Common myeloid progenitor, CD34-positive (primary cell): ENCODE data around the gene TENT4A.

ENCODE experiments used
- CTCF ChIA-PET: fragments of 350-600 bp; sonication (Branson Sonifier 250); formaldehyde crosslinking; loops from one replicate; lab custom pipeline; 2021; ENCODE audit warnings: antibody characterized with exemption; lab: Charles Lee
- POLR2A ChIA-PET: fragments of 350-600 bp; sonication (Branson Sonifier 250); formaldehyde crosslinking; loops from one replicate; lab custom pipeline; 2021; ENCODE audit warnings: antibody characterized with exemption; lab: Charles Lee
- DNase-seq, 3 donors: peaks; one replicate each; pipeline versions ENCODE4 v3.0.0 to v3.0.0-alpha.2; 2013
- H3K27ac ChIP-seq, 2 experiments: 1 replicate in 1 of 2; 2 replicates in 1 of 2; pipeline ENCODE4 v1.7.0; 2013; ENCODE audit warnings: inconsistent platforms in 2 of 2, low read length in 2 of 2, mild to moderate bottlenecking in 2 of 2, low read depth in 1 of 2, moderate library complexity in 1 of 2; ENCODE audit not compliant: severe bottlenecking in 2 of 2, insufficient read depth in 1 of 2, poor library complexity in 1 of 2
- H3K27me3 ChIP-seq, 5 experiments: replicated peaks in 2 of 5; 1 replicate in 3 of 5; 2 replicates in 2 of 5; pipeline versions ENCODE4 v1.6.1 to v1.7.0; 2013; ENCODE audit warnings: low read length in 4 of 5, mild to moderate bottlenecking in 2 of 5, moderate library complexity in 2 of 5, inconsistent platforms in 1 of 5; ENCODE audit not compliant: insufficient read depth in 5 of 5, control insufficient read depth in 4 of 5
- H3K36me3 ChIP-seq, 4 experiments: 1 replicate in 2 of 4; 2 replicates in 2 of 4; pipeline versions ENCODE4 v1.6.1 to v1.7.0; 2013; ENCODE audit warnings: low read length in 3 of 4, control low read depth in 1 of 4, mild to moderate bottlenecking in 1 of 4; ENCODE audit not compliant: control insufficient read depth in 4 of 4, insufficient read depth in 4 of 4
- H3K4me1 ChIP-seq, 4 experiments: 1 replicate in 3 of 4; 2 replicates in 1 of 4; pipeline versions ENCODE4 v1.6.1 to v1.7.1; 2013; ENCODE audit warnings: low read length in 3 of 4, mild to moderate bottlenecking in 3 of 4, control low read depth in 1 of 4, inconsistent platforms in 1 of 4, moderate library complexity in 1 of 4; ENCODE audit not compliant: control insufficient read depth in 4 of 4, insufficient read depth in 4 of 4; ENCODE audit errors: control extremely low read depth in 1 of 4
- H3K4me3 ChIP-seq, 7 experiments: 1 replicate in 4 of 7; 2 replicates in 3 of 7; pipeline versions ENCODE4 v1.5.1 to v1.7.0; 2013; ENCODE audit warnings: mild to moderate bottlenecking in 7 of 7, low read length in 6 of 7, moderate library complexity in 6 of 7, inconsistent platforms in 2 of 7, low read depth in 2 of 7, control low read depth in 1 of 7; ENCODE audit not compliant: insufficient read depth in 4 of 7, control insufficient read depth in 1 of 7; ENCODE audit errors: extremely low read depth in 1 of 7
- H3K9me3 ChIP-seq, 5 experiments: 1 replicate in 4 of 5; 2 replicates in 1 of 5; pipeline versions ENCODE4 v1.6.1 to v1.7.1; 2013; ENCODE audit warnings: low read length in 4 of 5, mild to moderate bottlenecking in 2 of 5, inconsistent platforms in 1 of 5, low read depth in 1 of 5, moderate library complexity in 1 of 5; ENCODE audit not compliant: control insufficient read depth in 4 of 5, insufficient read depth in 2 of 5; ENCODE audit errors: control extremely low read depth in 1 of 5
- WGBS: methylation state at CpG from one replicate; pipeline ENCODE4 v1.1.5; 2013; ENCODE audit not compliant: insufficient coverage; 5-methylcytosine and 5-hydroxymethylcytosine counted together

Gene TENT4A

GRCh38 chr5:6746244-6746643 is 33.0 kb downstream of the TENT4A start:
- 97% methylated on average over 8 of the region's 9 CpGs for WGBS
- CTCF ChIA-PET, result interaction anchor here (1.1 to 5.0 kb wide), 11 partner anchors 9 to 1255 kb away, joined by 3 to 52 read pairs (median 5); no protein-coding TSS in a partner anchor
- no peaks in the 10 kb centered on the region for H3K9me3 ChIP-seq
- no peak for DNase-seq
- H3K4me1 ChIP-seq, result no peaks in the 10 kb centered on the region
- peaks cover 7 to 81% (median 45%) of the 10 kb centered on the region in 4 experiments for H3K36me3 ChIP-seq
- no peak overlapping the region for H3K27ac ChIP-seq
- no peak overlapping the region for H3K4me3 ChIP-seq
- POLR2A ChIA-PET, result no interaction called here
- no peaks in the 10 kb centered on the region for H3K27me3 ChIP-seq

DNA sequence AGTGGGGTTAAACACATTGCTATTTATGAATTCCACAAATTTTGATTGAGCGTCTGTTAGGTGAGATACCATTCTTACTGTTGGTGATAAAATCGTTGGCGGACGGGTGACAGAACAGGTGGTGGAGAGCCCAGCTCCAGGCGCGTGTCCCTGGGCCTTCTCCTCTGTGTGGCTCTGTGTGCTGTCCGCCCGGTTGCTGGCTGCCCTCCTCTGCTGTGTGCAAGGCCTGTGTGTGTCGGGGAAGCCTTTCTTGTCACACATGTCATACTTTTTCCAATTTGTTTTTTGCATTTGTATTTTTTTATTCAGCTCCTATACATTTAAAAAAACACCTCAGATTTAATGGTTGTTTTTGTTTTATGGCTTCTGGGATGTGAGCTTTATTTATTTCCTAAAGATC is 33.9 kb downstream of the TENT4A start:
- H3K27me3 ChIP-seq, result no peaks in the 10 kb centered on the region
- no peak overlapping the region for H3K4me3 ChIP-seq
- ChIA-PET POLR2A (no interaction called here), CTCF (interaction anchor here (0.9 to 1.4 kb wide), 4 partner anchors 19 to 116 kb away, joined by 3 to 4 read pairs (median 4); no protein-coding TSS in a partner anchor)
- 98% methylated on average over 8 of the region's 9 CpGs for WGBS
- no peak overlapping the region for H3K27ac ChIP-seq
- peaks cover 15 to 83% (median 47%) of the 10 kb centered on the region in 4 experiments for H3K36me3 ChIP-seq
- no peaks in the 10 kb centered on the region for H3K4me1 ChIP-seq
- no peak for DNase-seq
- no peaks in the 10 kb centered on the region for H3K9me3 ChIP-seq

- H3K36me3 ChIP-seq, result peaks cover 19 to 83% (median 50%) of the 10 kb centered on the region in 4 experiments
Observed at GRCh38 chr5:6748142-6748541, 34.9 kb downstream of the TENT4A start.

DNA sequence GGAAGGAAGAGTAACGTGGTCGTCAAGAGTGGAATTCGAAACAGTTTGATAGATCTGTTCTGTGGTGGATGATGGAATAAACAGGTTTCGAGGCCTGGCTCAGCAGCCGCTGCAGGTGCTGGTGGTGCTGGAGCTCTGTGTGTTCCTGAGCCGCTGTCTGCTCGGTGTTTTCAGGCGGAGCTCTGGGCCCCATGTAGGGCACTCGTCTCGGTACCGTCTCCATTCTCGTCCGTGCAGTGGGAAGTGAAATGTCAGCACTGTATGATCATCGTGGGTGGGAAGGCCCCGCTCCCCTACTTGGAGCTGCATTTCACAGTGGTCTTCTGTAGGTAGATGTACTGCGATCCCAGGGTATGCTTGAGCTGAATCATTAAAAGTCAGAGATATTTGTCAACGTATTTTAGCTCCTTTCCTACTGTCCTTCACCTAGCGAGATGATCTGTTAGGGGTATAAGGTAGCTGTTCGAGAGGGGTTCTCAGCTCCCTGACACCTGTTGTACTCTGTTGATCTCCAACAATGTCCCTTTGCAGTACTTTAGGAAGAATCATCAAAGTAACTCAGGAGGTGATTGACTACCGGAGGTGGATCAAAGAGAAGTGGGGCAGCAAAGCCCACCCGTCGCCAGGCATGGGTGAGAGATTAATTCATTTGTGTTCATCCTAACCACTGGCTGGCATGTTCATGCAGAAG is 35.9 kb downstream of the TENT4A start:
- H3K9me3 ChIP-seq, result no peaks in the 10 kb centered on the region
- 99% methylated on average over 19 of the region's 22 CpGs for WGBS
- H3K4me3 ChIP-seq, result no peak overlapping the region
- ChIA-PET POLR2A (no interaction called here), CTCF (interaction anchor here (0.9 to 1.8 kb wide), 4 partner anchors 15 to 1004 kb away, joined by 3 to 7 read pairs (median 4); partner anchors contain the start of genes NSUN2 and SRD5A1)
- H3K27ac ChIP-seq, result no peak overlapping the region
- no peaks in the 10 kb centered on the region for H3K27me3 ChIP-seq
- peaks cover 18 to 85% (median 55%) of the 10 kb centered on the region in 4 experiments for H3K36me3 ChIP-seq
- H3K4me1 ChIP-seq, result no peaks in the 10 kb centered on the region
- no peak for DNase-seq

More at GRCh38 chr5:6748142-6748541, 34.9 kb downstream of the TENT4A start:
- no peaks in the 10 kb centered on the region for H3K9me3 ChIP-seq
- WGBS, result 98% methylated on average over 8 of the region's 11 CpGs
- H3K4me1 ChIP-seq, result no peaks in the 10 kb centered on the region
- H3K4me3 ChIP-seq, result no peak overlapping the region
- ChIA-PET CTCF (no interaction called here), POLR2A (no interaction called here)
- no peak overlapping the region for H3K27ac ChIP-seq
- H3K27me3 ChIP-seq, result no peaks in the 10 kb centered on the region
- DNase-seq, result no peak

DNA sequence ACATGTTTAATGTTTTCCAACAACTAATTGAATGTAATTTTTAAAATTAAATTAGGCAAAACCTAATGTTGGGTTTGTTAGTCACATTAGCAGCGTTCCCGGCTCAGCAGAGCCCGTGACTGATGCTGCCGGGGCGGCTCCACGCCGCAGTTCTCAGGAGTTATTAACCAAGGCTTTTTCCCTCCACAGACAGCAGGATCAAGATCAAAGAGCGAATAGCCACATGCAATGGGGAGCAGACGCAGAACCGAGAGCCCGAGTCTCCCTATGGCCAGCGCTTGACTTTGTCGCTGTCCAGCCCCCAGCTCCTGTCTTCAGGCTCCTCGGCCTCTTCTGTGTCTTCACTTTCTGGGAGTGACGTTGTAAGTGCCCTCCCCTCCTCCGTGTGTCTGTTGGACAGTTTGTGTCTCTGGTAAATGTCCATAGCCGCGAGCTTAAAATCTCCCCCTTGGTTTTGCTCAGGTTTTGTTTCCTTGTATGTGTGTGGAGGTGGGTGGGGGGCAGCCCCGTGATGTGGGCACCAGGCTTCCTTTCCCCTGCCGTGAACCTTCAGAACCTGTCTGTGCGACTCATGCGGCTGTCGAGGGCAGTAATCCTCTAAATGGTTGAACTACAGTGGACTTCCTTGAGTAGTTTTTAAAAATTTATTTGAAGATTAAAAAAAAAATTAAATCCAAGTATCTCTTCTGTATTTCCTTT is 37.1 kb downstream of the TENT4A start:
- CTCF ChIA-PET, result interaction anchor here (1.0 to 1.8 kb wide), 5 partner anchors 11 to 1003 kb away, joined by 3 to 7 read pairs (median 5); partner anchors contain the start of genes NSUN2 and SRD5A1
- no peak overlapping the region for H3K4me3 ChIP-seq
- WGBS, result 97% methylated on average over 16 of the region's 23 CpGs
- peaks cover 18 to 92% (median 65%) of the 10 kb centered on the region in 4 experiments for H3K36me3 ChIP-seq
- H3K27ac ChIP-seq, result no peak overlapping the region
- no peaks in the 10 kb centered on the region for H3K9me3 ChIP-seq
- H3K4me1 ChIP-seq, result no peaks in the 10 kb centered on the region
- POLR2A ChIA-PET, result no interaction called here
- H3K27me3 ChIP-seq, result no peaks in the 10 kb centered on the region
- no peak for DNase-seq

GRCh38 chr5:6750951-6751685 is 37.9 kb downstream of the TENT4A start:
- peaks cover 18 to 91% (median 72%) of the 10 kb centered on the region in 4 experiments for H3K36me3 ChIP-seq
- CTCF ChIA-PET, result interaction anchor here (1.0 to 1.8 kb wide), 5 partner anchors 10 to 1002 kb away, joined by 3 to 7 read pairs (median 5); no protein-coding TSS in a partner anchor

More at GRCh38 chr5:6750951-6751685, 37.9 kb downstream of the TENT4A start:
- WGBS, result 94% methylated on average over 12 of the region's 18 CpGs
- no peak for DNase-seq
- POLR2A ChIA-PET, result no interaction called here
- H3K27ac ChIP-seq, result no peak overlapping the region
- H3K9me3 ChIP-seq, result no peaks in the 10 kb centered on the region
- no peaks in the 10 kb centered on the region for H3K4me1 ChIP-seq
- H3K4me3 ChIP-seq, result no peak overlapping the region
- no peaks in the 10 kb centered on the region for H3K27me3 ChIP-seq
